GM12873 (cell line): ENCODE results near the gene POMT2.

Source experiments
- TF ChIP-seq, protein P1 (sequence below): IDR thresholded peaks from 2 replicates; pipeline ENCODE4 v1.5.1; 2012; ENCODE audit warnings: low read depth, mild to moderate bottlenecking, moderate library complexity, low read length, control low read depth; ENCODE audit not compliant: insufficient read depth; ENCODE audit errors: missing control alignments

POMT2 gene, protein sequence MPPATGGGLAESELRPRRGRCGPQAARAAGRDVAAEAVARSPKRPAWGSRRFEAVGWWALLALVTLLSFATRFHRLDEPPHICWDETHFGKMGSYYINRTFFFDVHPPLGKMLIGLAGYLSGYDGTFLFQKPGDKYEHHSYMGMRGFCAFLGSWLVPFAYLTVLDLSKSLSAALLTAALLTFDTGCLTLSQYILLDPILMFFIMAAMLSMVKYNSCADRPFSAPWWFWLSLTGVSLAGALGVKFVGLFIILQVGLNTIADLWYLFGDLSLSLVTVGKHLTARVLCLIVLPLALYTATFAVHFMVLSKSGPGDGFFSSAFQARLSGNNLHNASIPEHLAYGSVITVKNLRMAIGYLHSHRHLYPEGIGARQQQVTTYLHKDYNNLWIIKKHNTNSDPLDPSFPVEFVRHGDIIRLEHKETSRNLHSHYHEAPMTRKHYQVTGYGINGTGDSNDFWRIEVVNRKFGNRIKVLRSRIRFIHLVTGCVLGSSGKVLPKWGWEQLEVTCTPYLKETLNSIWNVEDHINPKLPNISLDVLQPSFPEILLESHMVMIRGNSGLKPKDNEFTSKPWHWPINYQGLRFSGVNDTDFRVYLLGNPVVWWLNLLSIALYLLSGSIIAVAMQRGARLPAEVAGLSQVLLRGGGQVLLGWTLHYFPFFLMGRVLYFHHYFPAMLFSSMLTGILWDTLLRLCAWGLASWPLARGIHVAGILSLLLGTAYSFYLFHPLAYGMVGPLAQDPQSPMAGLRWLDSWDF

GRCh38 chr14:77320238-77320935 is at the start of gene POMT2:
Gene POMT2 (minus strand): TSS chr14:77320883. CDS start chr14:77320681, 202 bp downstream.
- TF ChIP-seq, protein P1, sequence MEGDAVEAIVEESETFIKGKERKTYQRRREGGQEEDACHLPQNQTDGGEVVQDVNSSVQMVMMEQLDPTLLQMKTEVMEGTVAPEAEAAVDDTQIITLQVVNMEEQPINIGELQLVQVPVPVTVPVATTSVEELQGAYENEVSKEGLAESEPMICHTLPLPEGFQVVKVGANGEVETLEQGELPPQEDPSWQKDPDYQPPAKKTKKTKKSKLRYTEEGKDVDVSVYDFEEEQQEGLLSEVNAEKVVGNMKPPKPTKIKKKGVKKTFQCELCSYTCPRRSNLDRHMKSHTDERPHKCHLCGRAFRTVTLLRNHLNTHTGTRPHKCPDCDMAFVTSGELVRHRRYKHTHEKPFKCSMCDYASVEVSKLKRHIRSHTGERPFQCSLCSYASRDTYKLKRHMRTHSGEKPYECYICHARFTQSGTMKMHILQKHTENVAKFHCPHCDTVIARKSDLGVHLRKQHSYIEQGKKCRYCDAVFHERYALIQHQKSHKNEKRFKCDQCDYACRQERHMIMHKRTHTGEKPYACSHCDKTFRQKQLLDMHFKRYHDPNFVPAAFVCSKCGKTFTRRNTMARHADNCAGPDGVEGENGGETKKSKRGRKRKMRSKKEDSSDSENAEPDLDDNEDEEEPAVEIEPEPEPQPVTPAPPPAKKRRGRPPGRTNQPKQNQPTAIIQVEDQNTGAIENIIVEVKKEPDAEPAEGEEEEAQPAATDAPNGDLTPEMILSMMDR, result peak; percentile 35

- TF ChIP-seq, protein P1, result no peak
These were observed 48.6 kb upstream of the POMT2 start for GRCh38 chr14:77369285-77369684.

GRCh38 chr14:77364146-77364545 is 43.5 kb upstream of the POMT2 start:
- TF ChIP-seq, protein P1, result no peak

DNA sequence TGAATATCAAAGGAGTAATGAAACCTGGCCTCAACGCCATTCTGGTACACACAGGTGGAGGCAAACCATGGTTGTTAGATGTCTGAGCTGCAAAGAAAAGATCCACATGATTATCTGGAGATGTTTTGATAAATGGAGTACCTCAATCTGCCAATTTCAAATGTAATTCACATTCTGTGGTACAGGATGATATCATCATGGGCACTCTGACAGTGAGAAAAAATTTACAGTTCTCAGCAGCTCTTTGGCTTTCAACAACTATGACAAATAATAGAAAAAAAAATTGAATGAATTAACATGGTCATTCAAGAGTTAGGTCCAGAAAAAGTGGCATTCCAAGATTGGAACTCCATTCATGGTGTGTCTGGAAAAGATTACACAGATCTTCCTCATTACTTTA is 38.9 kb upstream of the POMT2 start:
- TF ChIP-seq, protein P1, result no peak

- TF ChIP-seq, protein P1, result no peak
These were observed 36.2 kb upstream of the POMT2 start for GRCh38 chr14:77356899-77357298.

DNA sequence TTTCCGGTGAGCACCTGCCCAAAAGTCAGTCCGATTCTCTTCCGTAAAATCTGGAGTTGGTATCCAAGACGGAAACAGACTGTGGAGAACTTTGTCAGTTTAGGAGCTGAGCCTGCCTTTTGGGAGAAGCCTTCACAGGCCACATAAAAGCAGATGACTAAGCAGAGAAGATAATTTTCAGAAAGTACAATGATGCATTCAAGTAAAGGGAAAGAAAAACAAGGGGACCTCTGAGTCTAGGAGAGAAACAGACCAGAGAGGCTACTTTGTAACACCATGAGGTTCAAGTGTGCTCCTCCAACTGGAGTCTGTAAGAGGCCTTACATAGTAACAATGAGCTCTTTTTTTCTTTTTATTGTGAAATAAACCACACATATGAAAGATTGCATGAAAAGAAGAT is 35.1 kb upstream of the POMT2 start:
- TF ChIP-seq, protein P1, result no peak
